ENCODE results near the gene NMB.

Gene NMB

DNA sequence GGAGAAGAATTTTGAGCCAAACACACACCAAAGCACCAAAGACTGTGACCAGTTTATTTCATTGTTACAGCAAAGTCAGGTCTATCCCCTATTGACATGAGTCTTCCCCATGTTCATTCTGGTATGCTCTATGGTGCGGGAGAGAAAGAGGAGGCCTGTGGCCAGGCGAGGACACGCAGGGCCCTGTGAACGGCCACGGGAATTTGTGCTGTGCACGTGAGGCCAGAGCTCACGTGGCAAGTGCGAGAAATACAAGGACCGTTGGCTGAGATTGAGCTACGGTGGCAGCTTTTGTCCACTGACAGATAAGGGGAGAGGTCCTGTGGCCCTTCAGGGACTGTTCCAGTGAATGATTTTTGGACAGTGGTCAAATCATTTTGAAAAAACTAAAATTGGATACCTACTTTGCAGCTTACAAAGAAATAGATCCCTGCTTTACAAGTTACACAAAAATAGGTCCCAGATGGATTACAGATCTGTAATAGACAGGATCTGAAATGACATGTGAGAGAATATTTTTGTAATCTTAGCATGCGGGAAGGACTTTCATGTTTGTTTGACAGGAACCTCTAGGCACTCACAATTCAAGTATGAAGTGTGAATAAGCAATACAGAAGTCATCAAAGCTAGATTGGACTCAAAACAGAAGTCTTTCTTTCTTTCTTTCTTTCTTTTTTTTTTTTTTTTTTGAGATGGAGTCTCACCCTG, 48.0 kb downstream of the NMB start:
- DNase-seq = no peak

DNA sequence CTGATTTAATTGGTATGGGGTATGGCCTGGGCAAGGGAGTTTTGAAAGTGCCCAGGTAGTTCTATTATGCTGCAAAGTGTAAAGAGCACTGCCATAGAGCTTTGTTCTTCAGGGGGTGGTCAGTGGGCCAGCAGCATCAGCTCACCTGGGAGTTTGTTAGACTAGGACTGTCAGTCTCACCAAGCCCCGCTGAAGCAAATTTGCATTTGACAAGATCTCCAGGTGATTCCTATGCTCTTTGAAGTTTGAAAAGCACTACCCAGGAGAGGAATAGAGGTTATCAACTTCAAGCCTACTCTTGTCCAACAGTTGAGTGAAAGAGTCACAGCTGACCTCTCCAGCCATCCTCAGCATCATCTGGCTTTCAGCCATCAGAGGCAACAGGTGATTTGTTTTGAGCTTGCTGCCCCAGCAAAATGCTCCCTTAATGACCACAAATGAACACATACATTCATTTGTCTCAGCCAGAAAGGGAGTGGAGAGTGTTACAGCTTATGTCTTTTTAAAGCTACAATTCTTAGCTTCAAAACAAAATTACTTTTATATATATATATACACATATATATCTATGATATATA, 49.2 kb downstream of the NMB start:
- DNase-seq = no peak

DNA sequence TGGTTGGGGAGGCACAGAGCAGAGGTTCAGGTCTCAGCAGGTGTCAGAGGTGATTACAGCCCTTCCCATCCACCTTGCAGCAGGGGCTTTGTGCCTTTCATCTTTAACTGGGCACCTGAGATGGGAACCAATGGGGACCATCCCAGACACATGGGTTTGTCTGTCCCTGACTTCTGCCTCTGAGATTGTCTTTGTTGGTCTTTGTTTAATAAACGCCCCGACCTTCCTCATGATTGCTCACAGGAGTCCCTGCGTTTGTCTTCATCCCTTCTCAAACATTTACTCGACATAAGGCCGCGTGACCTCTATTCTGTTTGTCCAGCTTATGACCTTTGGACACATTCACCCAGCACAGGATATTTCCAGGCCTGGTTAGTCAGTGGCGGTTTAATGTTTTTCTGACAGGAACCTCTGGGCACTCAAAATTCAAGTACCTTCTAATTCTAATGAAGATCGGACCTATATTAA, 51.3 kb downstream of the NMB start:
- no peak for DNase-seq

DNA sequence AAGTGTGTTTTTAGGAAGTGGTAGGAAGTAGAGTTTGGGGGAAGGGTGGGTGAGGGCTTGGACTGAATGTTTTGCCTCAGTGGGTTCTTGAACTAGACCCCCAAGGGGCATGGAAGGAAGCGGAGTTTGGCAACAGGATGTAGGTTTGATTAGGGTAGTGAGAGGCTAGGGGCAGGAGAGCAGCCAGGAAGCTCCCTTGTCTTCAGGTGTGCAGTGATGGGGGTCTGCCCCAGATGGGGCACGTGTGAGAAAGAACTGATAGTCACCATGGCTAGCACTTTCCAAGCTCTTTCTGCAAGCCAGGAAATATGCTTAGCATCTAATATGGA, 52.5 kb downstream of the NMB start:
- no peak for DNase-seq

All from NCI-H446 (cell line).